ENCODE measurements around the gene MYBPHL.

DNA sequence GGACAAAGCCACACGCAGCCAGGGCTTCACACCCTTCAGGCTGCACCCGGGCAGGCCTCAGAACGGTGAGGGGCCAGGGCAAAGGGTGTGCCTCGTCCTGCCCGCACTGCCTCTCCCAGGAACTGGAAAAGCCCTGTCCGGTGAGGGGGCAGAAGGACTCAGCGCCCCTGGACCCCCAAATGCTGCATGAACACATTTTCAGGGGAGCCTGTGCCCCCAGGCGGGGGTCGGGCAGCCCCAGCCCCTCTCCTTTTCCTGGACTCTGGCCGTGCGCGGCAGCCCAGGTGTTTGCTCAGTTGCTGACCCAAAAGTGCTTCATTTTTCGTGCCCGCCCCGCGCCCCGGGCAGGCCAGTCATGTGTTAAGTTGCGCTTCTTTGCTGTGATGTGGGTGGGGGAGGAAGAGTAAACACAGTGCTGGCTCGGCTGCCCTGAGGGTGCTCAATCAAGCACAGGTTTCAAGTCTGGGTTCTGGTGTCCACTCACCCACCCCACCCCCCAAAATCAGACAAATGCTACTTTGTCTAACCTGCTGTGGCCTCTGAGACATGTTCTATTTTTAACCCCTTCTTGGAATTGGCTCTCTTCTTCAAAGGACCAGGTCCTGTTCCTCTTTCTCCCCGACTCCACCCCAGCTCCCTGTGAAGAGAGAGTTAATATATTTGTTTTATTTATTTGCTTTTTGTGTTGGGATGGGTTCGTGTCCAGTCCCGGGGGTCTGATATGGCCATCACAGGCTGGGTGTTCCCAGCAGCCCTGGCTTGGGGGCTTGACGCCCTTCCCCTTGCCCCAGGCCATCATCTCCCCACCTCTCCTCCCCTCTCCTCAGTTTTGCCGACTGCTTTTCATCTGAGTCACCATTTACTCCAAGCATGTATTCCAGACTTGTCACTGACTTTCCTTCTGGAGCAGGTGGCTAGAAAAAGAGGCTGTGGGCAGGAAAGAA, 32.0 kb downstream of the MYBPHL start:
- TF ChIP-seq POLR2A (IDR thresholded peaks at IDR 0.05): no peak
- TF ChIP-seq, protein P1, sequence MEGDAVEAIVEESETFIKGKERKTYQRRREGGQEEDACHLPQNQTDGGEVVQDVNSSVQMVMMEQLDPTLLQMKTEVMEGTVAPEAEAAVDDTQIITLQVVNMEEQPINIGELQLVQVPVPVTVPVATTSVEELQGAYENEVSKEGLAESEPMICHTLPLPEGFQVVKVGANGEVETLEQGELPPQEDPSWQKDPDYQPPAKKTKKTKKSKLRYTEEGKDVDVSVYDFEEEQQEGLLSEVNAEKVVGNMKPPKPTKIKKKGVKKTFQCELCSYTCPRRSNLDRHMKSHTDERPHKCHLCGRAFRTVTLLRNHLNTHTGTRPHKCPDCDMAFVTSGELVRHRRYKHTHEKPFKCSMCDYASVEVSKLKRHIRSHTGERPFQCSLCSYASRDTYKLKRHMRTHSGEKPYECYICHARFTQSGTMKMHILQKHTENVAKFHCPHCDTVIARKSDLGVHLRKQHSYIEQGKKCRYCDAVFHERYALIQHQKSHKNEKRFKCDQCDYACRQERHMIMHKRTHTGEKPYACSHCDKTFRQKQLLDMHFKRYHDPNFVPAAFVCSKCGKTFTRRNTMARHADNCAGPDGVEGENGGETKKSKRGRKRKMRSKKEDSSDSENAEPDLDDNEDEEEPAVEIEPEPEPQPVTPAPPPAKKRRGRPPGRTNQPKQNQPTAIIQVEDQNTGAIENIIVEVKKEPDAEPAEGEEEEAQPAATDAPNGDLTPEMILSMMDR (IDR thresholded peaks at IDR 0.05): no peak
